K562 (cell line): ENCODE results near the gene ASB2. TPM values are rescaled to one million over a fixed set of nuclear protein-coding genes. Genes with fewer than 3 reads are reported as not detected.

Experiments
- ATAC-seq: fragments of 200-7000 bp; cut with Tn5 transposase; 3 replicates; pipeline ENCODE4 v1.9.1; 2020; ENCODE audit warnings: moderate library complexity
- BruUV-seq: library from RNA; stranded (reverse); fragments of 400-500 nt; replicated peaks from 2 replicates; lab custom pipeline; 2021; lab: Mats Ljungman, UMichigan
- CTCF ChIA-PET: fragments of 300-600 bp; formaldehyde crosslinking; extraction: SDS; loops from one replicate; lab custom pipeline; 2021; ENCODE audit warnings: low intra/inter-chr PET ratio; lab: Yijun Ruan, JAX
- POLR2A ChIA-PET: fragments of 300-600, 350-650 bp; sonication (Branson Sonifier 250); formaldehyde crosslinking; extraction: SDS; loops from one replicate; lab custom pipeline; 2021; ENCODE audit warnings: antibody characterized with exemption, inconsistent platforms; lab: Yijun Ruan, JAX
- DNase-seq, 4 experiments: peaks; one replicate each; pipeline versions ENCODE4 v3.0.0 to v3.0.0-alpha.2; 2011 to 2018; ENCODE audit warnings: low spot score in 3 of 4, mixed read lengths in 3 of 4; ENCODE audit errors: extremely low read depth in 1 of 4
- FAIRE-seq: peaks from 2 replicates; lab custom pipeline; 2011; peaks lifted over from hg19 to GRCh38; lab: Jason Lieb, UNC
- H2AFZ ChIP-seq: 2 replicates; pipeline ENCODE4 v1.6.0; 2011; ENCODE audit warnings: low read depth, low read length, control low read depth, inconsistent platforms
- H3K27ac ChIP-seq: fragments of 200-600 bp; 3 replicates; pipeline ENCODE4 v1.8.0; 2011; ENCODE audit warnings: low read depth, mild to moderate bottlenecking, control low read depth, inconsistent platforms, low read length, moderate library complexity, mixed read lengths; ENCODE audit errors: extremely low read depth
- H3K27me3 ChIP-seq, 2 experiments: fragments of 300-600 bp in 1 of 2; 2 replicates in 1 of 2; 3 replicates in 1 of 2; pipeline versions ENCODE4 v1.6.0 to v1.8.0; 2011; ENCODE audit warnings: inconsistent platforms in 2 of 2, low read length in 2 of 2, mild to moderate bottlenecking in 1 of 2, mixed read lengths in 1 of 2, moderate library complexity in 1 of 2; ENCODE audit not compliant: control insufficient read depth in 2 of 2, insufficient read depth in 2 of 2
- H3K36me3 ChIP-seq: fragments of 300-600 bp; 3 replicates; pipeline ENCODE4 v1.8.0; 2011; ENCODE audit warnings: mild to moderate bottlenecking, low read length, inconsistent platforms; ENCODE audit not compliant: control insufficient read depth, insufficient read depth
- H3K4me1 ChIP-seq, 2 experiments: fragments of 200-600 bp in 1 of 2; replicated peaks in 1 of 2; 2 replicates in 1 of 2; 3 replicates in 1 of 2; pipeline versions ENCODE4 v1.5.1 to v1.8.0; 2011; ENCODE audit warnings: inconsistent platforms in 2 of 2, low read length in 2 of 2, mild to moderate bottlenecking in 1 of 2, mixed read lengths in 1 of 2, moderate library complexity in 1 of 2; ENCODE audit not compliant: control insufficient read depth in 2 of 2, insufficient read depth in 2 of 2
- H3K4me2 ChIP-seq: 2 replicates; pipeline ENCODE4 v1.6.1; 2011; ENCODE audit warnings: low read length, control low read depth, inconsistent platforms, mixed read lengths; ENCODE audit not compliant: insufficient read depth
- H3K4me3 ChIP-seq: fragments of 200-600 bp; sonication (generic), shearing (Covaris generic); 2 replicates; pipeline ENCODE4 v1.5.1; 2016; ENCODE audit warnings: control low read depth, inconsistent platforms
- H3K79me2 ChIP-seq: fragments of 200-600 bp; 3 replicates; pipeline ENCODE4 v1.8.0; 2011; ENCODE audit warnings: low read length, inconsistent platforms; ENCODE audit not compliant: control insufficient read depth, insufficient read depth
- H3K9ac ChIP-seq, 2 experiments: 2 replicates each; pipeline versions ENCODE4 v1.6.0 to v1.6.1; 2011; ENCODE audit warnings: low read depth in 2 of 2, low read length in 2 of 2, control low read depth in 1 of 2, inconsistent platforms in 1 of 2, mild to moderate bottlenecking in 1 of 2, mixed read lengths in 1 of 2; ENCODE audit not compliant: insufficient read depth in 1 of 2
- H3K9me1 ChIP-seq: one replicate; pipeline ENCODE4 v1.6.0; 2011; ENCODE audit warnings: inconsistent platforms, mild to moderate bottlenecking, low read length, moderate library complexity; ENCODE audit not compliant: control insufficient read depth, insufficient read depth
- H3K9me3 ChIP-seq: replicated peaks from 2 replicates; pipeline ENCODE4 v1.5.1; 2011; ENCODE audit warnings: low read depth, low read length, inconsistent platforms; ENCODE audit not compliant: control insufficient read depth, insufficient read depth
- H4K20me1 ChIP-seq: replicated peaks from 2 replicates; pipeline ENCODE4 v1.6.1; 2011; ENCODE audit warnings: low read length, inconsistent platforms, mixed read lengths; ENCODE audit not compliant: control insufficient read depth, insufficient read depth
- BCLAF1 ChIP-seq, 2 experiments: fragments of 450-650 bp in 1 of 2; IDR thresholded peaks; 2 replicates each; pipeline ENCODE4 v1.6.1; 2011 to 2017; ENCODE audit warnings: low read depth in 2 of 2, antibody characterized with exemption in 1 of 2, borderline replicate concordance in 1 of 2, low read length in 1 of 2, mild to moderate bottlenecking in 1 of 2, mixed read lengths in 1 of 2; ENCODE audit not compliant: control insufficient read depth in 1 of 2
- CBX2 ChIP-seq: fragments of 200-600 bp; sonication (generic); IDR thresholded peaks from one replicate; pipeline ENCODE4 v1.6.1; 2012; ENCODE audit warnings: mild to moderate bottlenecking, low read length, inconsistent platforms; ENCODE audit not compliant: insufficient read depth, poor library complexity, severe bottlenecking
- CREBBP ChIP-seq: IDR thresholded peaks from one replicate; pipeline ENCODE4 v1.6.1; 2012; ENCODE audit warnings: low read depth, mild to moderate bottlenecking, control low read depth, inconsistent platforms, low read length
- E4F1 ChIP-seq: fragments of 250-450 bp; sonication (Bioruptor Pico); IDR thresholded peaks from 2 replicates; pipeline ENCODE4 v1.5.0; 2021; ENCODE audit warnings: mild to moderate bottlenecking, borderline replicate concordance
- JUN ChIP-seq, 2 experiments: sonication (generic) in 1 of 2; formaldehyde crosslinking in 1 of 2; IDR thresholded peaks; 2 replicates each; pipeline versions ENCODE4 v1.6.1 to v1.8.0; 2012 to 2022; ENCODE audit warnings: borderline replicate concordance in 2 of 2, mild to moderate bottlenecking in 2 of 2, improper control_type of control experiment in 1 of 2, low read depth in 1 of 2, low read length in 1 of 2, missing genetic modification reagents in 1 of 2
- SMARCC2 ChIP-seq: fragments of 450-650 bp; IDR thresholded peaks from 2 replicates; pipeline ENCODE4 v1.6.1; 2017; ENCODE audit warnings: antibody characterized with exemption, moderate library complexity, mild to moderate bottlenecking, low read depth
- SREBF2 ChIP-seq: sonication (generic); formaldehyde crosslinking; IDR thresholded peaks from 2 replicates; pipeline ENCODE4 v1.4.0; 2020; ENCODE audit warnings: mild to moderate bottlenecking, missing genetic modification reagents
- TCFL5 ChIP-seq: fragments of 250-450 bp; sonication (Bioruptor Pico); conservative IDR thresholded peaks from 2 replicates; pipeline ENCODE4 v1.6.1; 2021; ENCODE audit warnings: mild to moderate bottlenecking, moderate library complexity, matching md5 sums
- WGBS: fragments of 100-300 bp; shearing (Covaris generic); methylation state at CpG from one replicate; pipeline ENCODE4 v1.1.6; 2016; ENCODE audit warnings: low coverage, mixed read lengths; ENCODE audit not compliant: insufficient coverage; ENCODE audit errors: missing lambda C conversion rate; 5-methylcytosine and 5-hydroxymethylcytosine counted together
- in situ Hi-C: fragments of 300-500 bp; cut with MboI; formaldehyde crosslinking; loops from 4 replicates; pipeline ENCODE4 v1.15.0; 2018; ENCODE audit warnings: inconsistent platforms, mixed read lengths
- intact Hi-C: fragments of 100-400 bp; cut with micrococcal nuclease; formaldehyde crosslinking; loops from 2 replicates; pipeline ENCODE4 v1.14.2; 2022
- polyA plus RNA-seq, 8 experiments: library from polyadenylated mRNA; depleted of rRNA in 4 of 8; stranded (reverse) in 5 of 8; unstranded in 3 of 8; fragments of >200 nt; fragmentation: Nextera tagmentation in 2 of 8; fragmentation: Illumina TruSeq in 1 of 8; extraction: Ambion mirVana in 2 of 8; extraction: Trizol in 1 of 8; gene quantifications; 2 replicates each; pipeline versions ENCODE4 v1.2.1 to v1.2.3, GENCODE V29; 2011 to 2014; ENCODE audit warnings: inconsistent platforms in 1 of 8, missing spikeins in 1 of 8
- total RNA-seq, 7 experiments: library from RNA; depleted of rRNA in 6 of 7; stranded (reverse); fragments of >200 nt in 6 of 7; fragmentation: Illumina TruSeq in 2 of 7; extraction: Trizol in 2 of 7; gene quantifications; 2 replicates each; pipeline versions ENCODE4 v1.2.1 to v1.2.3, GENCODE V29; 2011 to 2021; ENCODE audit warnings: low replicate concordance in 1 of 7

ASB2 gene
- total and polyA plus RNA-seq, 9 of the 15 experiments (the other 6 are each of a cell fraction or from before 2014, with no cell fraction given) = not detected

- 0% methylated on average over 11 of the region's 16 CpGs for WGBS
- FAIRE-seq = no peak
- no peak overlapping the region for H2AFZ ChIP-seq
- TF ChIP-seq E4F1 (CRISPR knock-in tag) (no peak), SMARCC2 (no peak), SREBF2 (no peak), BCLAF1 (IDR thresholded peaks at IDR 0.05; ENCODE audit: borderline replicate concordance in 1 of 2, control insufficient read depth in 1 of 2, low read depth in 2 of 2, low read length in 1 of 2) (no peak), CREBBP (no peak), CBX2 (no peak), TCFL5 (CRISPR knock-in tag) (no peak), JUN (IDR thresholded peaks at IDR 0.05; ENCODE audit: borderline replicate concordance, low read depth, low read length) (no peak), JUN (CRISPR knock-in tag; IDR thresholded peaks at IDR 0.05; ENCODE audit: borderline replicate concordance) (no peak)
Measured at GRCh38 chr14:93941293-93941910, 35.0 kb downstream of the ASB2 start.

More at GRCh38 chr14:93941293-93941910, 35.0 kb downstream of the ASB2 start:
- Histone ChIP-seq H3K4me1 (0 out of 5 replicates have a peak, but pooled peaks cover 0 to 2% of the 10 kb centered on the region in 2 experiments), H3K9me3 (no peaks in the 10 kb centered on the region), H3K79me2 (no peaks in the 10 kb centered on the region), H3K4me3 (no peak overlapping the region), H3K4me2 (no peak overlapping the region), H3K9me1 (no peaks in the 10 kb centered on the region), H3K36me3 (no peaks in the 10 kb centered on the region), H3K27me3 (peaks cover 2 to 34% of the 10 kb centered on the region in 2 experiments; a peak in 2 of 5 replicates), H4K20me1 (0 out of 2 replicates have a peak, but pooled peaks cover under 1% of the 10 kb centered on the region), H3K27ac (no peak overlapping the region), H3K9ac (no peak overlapping the region)
- BruUV-seq = no TSS peak
- ChIA-PET POLR2A (no interaction called here), CTCF (interaction anchor here (1.9 kb wide), 1 partner anchor 61 kb away, joined by 9 read pairs; no protein-coding TSS in a partner anchor)
- in situ Hi-C loops = loop anchor here (5.0 kb wide), 1 partner anchor 61 kb away; no protein-coding TSS in a partner anchor
- ATAC-seq (no peak), DNase-seq (no peak)
- intact Hi-C loops = no loop called here
